ENCODE data around the gene SERINC1. TPM values are rescaled to one million over a fixed set of nuclear protein-coding genes. Genes with fewer than 3 reads are reported as not detected.
"Not testable (repeated sequence)": the region's sequence is repeated elsewhere in the genome, so short reads cannot be mapped to it uniquely, and the experiment has no call there.

SERINC1 gene
- total RNA-seq, 2 experiments from 2014 or later: 61.0 to 63.1 TPM

DNA sequence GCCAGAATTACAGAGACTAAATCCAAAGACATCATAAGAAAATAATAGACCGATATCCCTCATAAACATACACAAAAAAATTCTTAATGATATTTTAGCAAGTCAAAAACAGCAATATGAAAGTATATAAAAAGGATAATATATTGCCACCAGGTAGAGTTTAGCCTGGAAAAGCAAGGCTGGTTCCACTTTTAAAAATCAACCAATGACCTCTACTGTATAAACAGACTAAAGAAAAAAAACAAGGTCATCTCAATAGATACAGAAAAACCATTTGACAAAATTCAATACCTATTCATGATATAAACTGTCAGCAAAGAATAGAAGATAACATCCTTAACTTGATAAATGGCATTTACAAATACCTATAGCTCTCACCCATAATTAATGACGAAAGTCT is 9.7 kb downstream of the SERINC1 start:
- CTCF ChIA-PET: no interaction called here
- no peak for DNase-seq
- Mint-ChIP-seq H3K4me3 (no peak overlapping the region), H3K36me3 (ENCODE audit: low read depth) (peaks cover 49% of the 10 kb centered on the region), H3K9me3 (no peaks in the 10 kb centered on the region), H3K4me1 (peaks cover 41% of the 10 kb centered on the region), H3K27ac (no peak overlapping the region), H3K27me3 (no peaks in the 10 kb centered on the region)
- POLR2A ChIA-PET: no interaction called here

DNA sequence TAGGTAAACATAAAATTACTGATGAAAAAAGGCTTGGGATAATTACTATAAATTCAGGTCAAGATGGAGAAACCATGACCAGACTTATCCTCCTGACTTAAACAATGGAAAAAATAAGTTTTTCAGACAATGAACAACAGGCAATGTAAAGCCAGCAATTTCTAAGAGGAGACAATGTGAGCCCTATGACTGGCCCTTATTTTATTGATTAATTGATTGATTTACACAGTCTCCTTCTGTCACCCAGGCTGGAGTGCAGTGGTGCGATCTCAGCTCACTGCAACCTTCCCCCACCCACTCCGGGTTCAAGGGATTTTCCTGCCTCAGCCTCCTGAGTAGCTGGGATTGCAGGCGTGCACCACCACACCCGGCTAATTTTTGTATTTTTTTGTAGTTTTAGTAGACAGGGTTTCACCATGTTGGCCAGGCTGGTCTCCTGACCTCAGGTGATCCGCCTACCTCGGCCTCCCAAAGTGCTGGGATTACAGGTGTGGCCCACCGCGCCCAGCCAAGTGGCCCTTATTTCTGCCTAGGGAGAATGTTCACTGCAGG is 11.7 kb downstream of the SERINC1 start:
- H3K27ac Mint-ChIP-seq, H3K27me3 Mint-ChIP-seq, POLR2A ChIA-PET, H3K9me3 Mint-ChIP-seq, DNase-seq, H3K4me3 Mint-ChIP-seq: not testable (repeated sequence)
- Mint-ChIP-seq H3K4me1 (peaks cover 35% of the 10 kb centered on the region), H3K36me3 (ENCODE audit: low read depth) (peaks cover 51% of the 10 kb centered on the region)
- CTCF ChIA-PET: interaction anchor here (1.0 kb wide), 1 partner anchor 10 kb away, joined by 3 read pairs; no protein-coding TSS in a partner anchor

DNA sequence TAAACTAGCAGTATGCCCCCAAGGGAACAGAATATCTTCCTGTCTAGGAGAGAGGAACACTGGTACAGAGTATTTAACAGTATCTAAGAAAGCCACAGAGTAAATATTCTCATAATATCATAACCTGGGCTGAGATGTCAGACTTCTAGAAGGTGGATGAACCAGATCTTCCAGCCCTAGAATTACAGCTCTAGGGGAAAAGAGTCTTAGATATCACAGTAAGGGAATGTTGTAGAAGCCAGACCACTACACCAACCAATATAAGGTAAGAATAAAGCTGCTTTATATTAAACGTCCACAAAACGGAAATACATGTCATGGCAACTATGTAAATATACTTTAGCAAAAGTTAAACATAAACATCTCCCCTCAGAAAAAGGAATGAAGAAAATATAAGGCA is 12.4 kb downstream of the SERINC1 start:
- Mint-ChIP-seq H3K36me3 (ENCODE audit: low read depth) (peaks cover 53% of the 10 kb centered on the region), H3K4me3 (no peak overlapping the region), H3K4me1 (peaks cover 34% of the 10 kb centered on the region), H3K27ac (peak overlapping the region; percentile 16), H3K27me3 (no peaks in the 10 kb centered on the region), H3K9me3 (no peaks in the 10 kb centered on the region)
- DNase-seq: no peak
- CTCF ChIA-PET: interaction anchor here (1.0 kb wide), 1 partner anchor 9 kb away, joined by 3 read pairs; no protein-coding TSS in a partner anchor
- POLR2A ChIA-PET: no interaction called here

DNA sequence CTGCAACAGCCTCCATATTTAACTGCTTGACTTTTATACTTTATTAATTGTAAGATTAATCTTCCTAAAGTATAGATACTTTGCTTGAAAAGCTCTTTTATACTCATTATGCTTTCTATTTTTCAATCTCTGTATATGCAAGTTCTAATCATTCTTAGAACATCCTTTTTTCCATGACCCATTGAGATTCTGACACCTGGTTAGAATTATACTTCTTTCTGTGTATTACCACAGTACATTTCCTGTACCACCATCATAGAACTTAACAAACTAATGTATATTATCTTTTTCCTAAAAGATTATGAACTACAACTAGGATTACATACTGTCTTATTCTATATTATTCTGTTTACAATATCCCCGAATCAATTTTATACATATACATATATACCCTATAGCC is 13.5 kb downstream of the SERINC1 start:
- peaks cover 31% of the 10 kb centered on the region for H3K4me1 Mint-ChIP-seq
- no peaks in the 10 kb centered on the region for H3K27me3 Mint-ChIP-seq
- no peak overlapping the region for H3K4me3 Mint-ChIP-seq
- peaks cover 55% of the 10 kb centered on the region for H3K36me3 Mint-ChIP-seq (ENCODE audit: low read depth)
- no peaks in the 10 kb centered on the region for H3K9me3 Mint-ChIP-seq
- CTCF ChIA-PET: no interaction called here
- DNase-seq: no peak
- H3K27ac Mint-ChIP-seq: no peak overlapping the region
- POLR2A ChIA-PET: no interaction called here

GRCh38 chr6:122455116-122455515 is 16.5 kb downstream of the SERINC1 start:
- H3K27me3 Mint-ChIP-seq, CTCF ChIA-PET, POLR2A ChIA-PET, H3K27ac Mint-ChIP-seq, H3K9me3 Mint-ChIP-seq, H3K4me3 Mint-ChIP-seq, DNase-seq: not testable (repeated sequence)
- H3K36me3 Mint-ChIP-seq (ENCODE audit: low read depth): peaks cover 58% of the 10 kb centered on the region
- peaks cover 22% of the 10 kb centered on the region for H3K4me1 Mint-ChIP-seq

DNA sequence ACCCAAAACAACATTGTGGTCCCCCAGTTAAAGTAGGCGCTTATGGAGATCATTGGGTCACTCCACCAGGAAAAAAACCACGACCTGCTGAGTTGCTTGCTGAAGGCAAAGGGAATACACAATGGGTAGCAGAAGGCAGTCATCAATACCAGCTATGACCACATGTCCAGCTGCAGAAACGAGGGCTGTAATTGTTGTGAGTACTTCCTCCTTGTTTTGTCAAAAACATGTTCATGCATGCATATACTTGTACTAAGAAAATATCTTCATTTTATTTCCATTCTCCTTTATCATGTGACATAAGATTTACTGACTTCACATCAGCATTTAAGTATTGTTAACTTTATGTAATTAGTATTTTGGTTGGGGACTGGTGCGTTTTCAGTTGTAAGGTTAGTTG is 16.9 kb downstream of the SERINC1 start:
- no peaks in the 10 kb centered on the region for H3K27me3 Mint-ChIP-seq
- ChIA-PET CTCF (no interaction called here), POLR2A (no interaction called here)
- no peak overlapping the region for H3K4me3 Mint-ChIP-seq
- no peak for DNase-seq
- H3K4me1 Mint-ChIP-seq: peaks cover 21% of the 10 kb centered on the region
- no peaks in the 10 kb centered on the region for H3K9me3 Mint-ChIP-seq
- H3K27ac Mint-ChIP-seq: no peak overlapping the region
- peaks cover 61% of the 10 kb centered on the region for H3K36me3 Mint-ChIP-seq (ENCODE audit: low read depth)

GRCh38 chr6:122452509-122452908 is 19.1 kb downstream of the SERINC1 start:
- no peak for DNase-seq
- Mint-ChIP-seq H3K36me3 (ENCODE audit: low read depth) (peaks cover 65% of the 10 kb centered on the region), H3K4me3 (no peak overlapping the region), H3K27ac (no peak overlapping the region), H3K4me1 (peaks cover 2% of the 10 kb centered on the region), H3K9me3 (no peaks in the 10 kb centered on the region), H3K27me3 (no peaks in the 10 kb centered on the region)
- POLR2A ChIA-PET: no interaction called here
- CTCF ChIA-PET: interaction anchor here (1.0 to 1.3 kb wide), 2 partner anchors 16 to 35 kb away, joined by 3 read pairs; no protein-coding TSS in a partner anchor

DNA sequence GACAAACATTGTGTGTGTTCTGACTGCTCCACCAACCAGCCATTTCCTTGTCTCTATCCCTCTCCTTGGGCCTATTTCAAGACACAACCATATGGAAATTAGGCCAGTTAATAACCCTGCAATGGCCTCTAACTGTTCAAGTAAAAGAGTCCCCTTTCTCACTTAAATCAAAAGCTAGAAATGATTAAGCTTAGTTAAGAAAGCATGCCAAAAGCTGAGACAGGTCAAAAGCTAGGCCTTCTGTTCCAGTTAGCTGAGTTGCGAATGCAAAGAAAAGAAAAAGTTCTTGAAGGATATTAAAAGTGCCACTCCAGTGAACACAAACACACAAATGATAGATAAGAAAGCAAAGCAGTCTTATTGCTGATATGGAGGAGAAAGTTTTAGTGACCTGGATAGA is 22.5 kb downstream of the SERINC1 start:
- Mint-ChIP-seq H3K4me1 (peaks cover 2% of the 10 kb centered on the region), H3K4me3 (no peak overlapping the region), H3K36me3 (ENCODE audit: low read depth) (peaks cover 58% of the 10 kb centered on the region), H3K27me3 (no peaks in the 10 kb centered on the region), H3K9me3 (no peaks in the 10 kb centered on the region), H3K27ac (no peak overlapping the region)
- CTCF ChIA-PET: interaction anchor here (1.2 kb wide), 1 partner anchor 11 kb away, joined by 3 read pairs; no protein-coding TSS in a partner anchor
- POLR2A ChIA-PET: no interaction called here
- no peak for DNase-seq

- Mint-ChIP-seq H3K9me3 (peaks cover 6% of the 10 kb centered on the region), H3K27ac (no peak overlapping the region), H3K36me3 (ENCODE audit: low read depth) (peaks cover 59% of the 10 kb centered on the region), H3K4me3 (no peak overlapping the region), H3K27me3 (no peaks in the 10 kb centered on the region), H3K4me1 (peaks cover 2% of the 10 kb centered on the region)
- ChIA-PET POLR2A (no interaction called here), CTCF (interaction anchor here (3.2 kb wide), 1 partner anchor 27 kb away, joined by 10 read pairs; the partner anchor contains the start of gene SERINC1)
- no peak for DNase-seq
Measured at GRCh38 chr6:122445274-122445673, 26.3 kb downstream of the SERINC1 start.

DNA sequence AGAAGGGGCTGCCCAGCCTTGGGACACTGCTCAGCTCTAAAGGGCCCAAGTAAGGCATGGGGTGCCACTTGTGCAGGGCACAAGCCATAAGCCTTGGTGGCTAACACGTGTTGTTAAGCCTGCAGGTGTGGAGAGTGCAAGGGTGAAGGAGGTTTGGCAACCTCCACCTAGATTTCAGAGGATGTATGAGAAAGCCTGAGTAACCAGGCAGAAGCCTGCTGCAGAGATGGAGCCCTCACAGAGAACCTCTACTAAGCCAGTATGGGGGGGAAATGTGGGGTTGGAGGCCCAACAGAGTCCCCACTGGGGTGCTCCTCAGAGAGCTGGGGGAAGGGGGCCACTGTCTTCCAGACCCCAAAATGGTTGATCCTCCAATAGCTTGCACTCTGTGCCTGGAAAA is 32.6 kb downstream of the SERINC1 start:
- no peaks in the 10 kb centered on the region for H3K27me3 Mint-ChIP-seq
- peaks cover 27% of the 10 kb centered on the region for H3K9me3 Mint-ChIP-seq
- CTCF ChIA-PET: interaction anchor here (1.0 kb wide), 2 partner anchors 11 to 16 kb away, joined by 3 read pairs; no protein-coding TSS in a partner anchor
- POLR2A ChIA-PET: no interaction called here
- H3K27ac Mint-ChIP-seq: no peak overlapping the region
- peaks cover 73% of the 10 kb centered on the region for H3K36me3 Mint-ChIP-seq (ENCODE audit: low read depth)
- H3K4me3 Mint-ChIP-seq: no peak overlapping the region
- H3K4me1 Mint-ChIP-seq: no peaks in the 10 kb centered on the region
- no peak for DNase-seq

DNA sequence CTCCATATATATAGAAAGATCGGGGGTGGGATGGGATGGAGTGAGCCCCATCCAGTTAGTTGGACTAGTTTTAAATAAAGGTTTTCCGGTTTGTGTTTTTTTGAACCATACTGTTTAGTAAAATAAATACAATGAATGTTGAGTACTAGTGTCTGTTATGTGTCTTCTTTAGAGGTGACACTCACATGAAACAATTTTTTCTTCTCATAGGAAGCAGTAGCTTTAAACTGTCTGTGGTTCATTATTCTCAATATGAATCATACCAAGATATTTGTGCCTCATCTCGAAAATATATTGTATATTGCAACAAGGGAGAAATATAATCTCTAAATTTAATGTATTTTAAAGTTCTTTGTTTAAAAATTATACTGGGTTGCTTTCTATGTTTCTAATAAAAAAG is 38.8 kb downstream of the SERINC1 start:
- H3K36me3 Mint-ChIP-seq (ENCODE audit: low read depth): peaks cover 63% of the 10 kb centered on the region
- H3K27ac Mint-ChIP-seq: no peak overlapping the region
- H3K9me3 Mint-ChIP-seq: peaks cover 3% of the 10 kb centered on the region
- POLR2A ChIA-PET: interaction anchor here (1.1 kb wide), 1 partner anchor 38 kb away, joined by 3 read pairs; no protein-coding TSS in a partner anchor
- H3K4me3 Mint-ChIP-seq: no peak overlapping the region
- H3K27me3 Mint-ChIP-seq: no peaks in the 10 kb centered on the region
- CTCF ChIA-PET: no interaction called here
- peaks cover 12% of the 10 kb centered on the region for H3K4me1 Mint-ChIP-seq
- DNase-seq: no peak

- H3K4me1 Mint-ChIP-seq: peaks cover 12% of the 10 kb centered on the region
- H3K9me3 Mint-ChIP-seq: no peaks in the 10 kb centered on the region
- no peaks in the 10 kb centered on the region for H3K27me3 Mint-ChIP-seq
- ChIA-PET POLR2A (interaction anchor here (1.1 kb wide), 1 partner anchor 39 kb away, joined by 3 read pairs; no protein-coding TSS in a partner anchor), CTCF (interaction anchor here (0.6 to 1.5 kb wide), 3 partner anchors 10 to 39 kb away, joined by 3 read pairs; partner anchors contain the start of gene SERINC1)
- no peak overlapping the region for H3K27ac Mint-ChIP-seq
- H3K36me3 Mint-ChIP-seq (ENCODE audit: low read depth): peaks cover 63% of the 10 kb centered on the region
- no peak overlapping the region for H3K4me3 Mint-ChIP-seq
- no peak for DNase-seq
Measured at GRCh38 chr6:122431780-122432179, 39.8 kb downstream of the SERINC1 start.

GRCh38 chr6:122429323-122429722 is 42.3 kb downstream of the SERINC1 start:
- H3K4me1 Mint-ChIP-seq: peaks cover 12% of the 10 kb centered on the region
- no peak overlapping the region for H3K4me3 Mint-ChIP-seq
- peak overlapping the region; percentile 69 for H3K27ac Mint-ChIP-seq
- H3K36me3 Mint-ChIP-seq (ENCODE audit: low read depth): peaks cover 72% of the 10 kb centered on the region
- POLR2A ChIA-PET: no interaction called here
- H3K27me3 Mint-ChIP-seq: no peaks in the 10 kb centered on the region
- DNase-seq: no peak
- CTCF ChIA-PET: interaction anchor here (0.8 kb wide), 1 partner anchor 14 kb away, joined by 3 read pairs; no protein-coding TSS in a partner anchor
- H3K9me3 Mint-ChIP-seq: no peaks in the 10 kb centered on the region

DNA sequence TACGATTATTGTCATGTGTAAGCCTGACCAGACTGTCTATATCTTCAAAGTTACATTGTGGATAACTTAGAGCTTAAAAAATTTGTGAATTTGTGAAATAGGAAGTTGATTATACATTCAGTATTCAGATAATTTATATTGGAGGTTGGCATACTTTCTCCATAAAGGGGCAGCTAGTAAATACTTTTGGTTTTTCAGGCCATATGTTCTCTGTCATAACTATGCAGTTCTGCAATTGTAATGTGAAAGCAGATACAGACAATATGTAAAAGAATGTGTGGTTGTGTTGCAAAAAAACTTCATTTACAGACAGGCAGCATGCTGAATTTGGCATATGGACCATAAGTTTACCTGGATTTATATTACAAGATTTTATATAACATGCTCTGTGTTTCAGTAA is 42.8 kb downstream of the SERINC1 start:
- CTCF ChIA-PET: interaction anchor here (0.8 kb wide), 1 partner anchor 13 kb away, joined by 3 read pairs; no protein-coding TSS in a partner anchor
- Mint-ChIP-seq H3K4me3 (no peak overlapping the region), H3K36me3 (ENCODE audit: low read depth) (peaks cover 75% of the 10 kb centered on the region), H3K9me3 (no peaks in the 10 kb centered on the region), H3K27me3 (no peaks in the 10 kb centered on the region), H3K27ac (no peak overlapping the region), H3K4me1 (peaks cover 12% of the 10 kb centered on the region)
- POLR2A ChIA-PET: no interaction called here
- DNase-seq: no peak

All from activated CD4-positive, alpha-beta T cell treated with anti-CD3 and anti-CD28 coated beads, Interleukin-2, amount 10 ng/mL, durations not matched to agents 7 days and 5 days (primary cell).